H1 (cell line): ENCODE results near the gene FAM120A. TPM values are rescaled to one million over a fixed set of nuclear protein-coding genes. Genes with fewer than 3 reads are reported as not detected.

Experiments
- BACH1 ChIP-seq: IDR thresholded peaks from 2 replicates; pipeline ENCODE4 v1.6.1; 2012; ENCODE audit warnings: low read length, improper control_type of control experiment
- HDAC2 ChIP-seq, 2 experiments: fragments of 300-600 bp in 1 of 2; sonication (generic) in 1 of 2; IDR thresholded peaks; 2 replicates each; pipeline ENCODE4 v1.6.1; 2011 to 2012; ENCODE audit warnings: low read depth in 2 of 2, low read length in 2 of 2, mild to moderate bottlenecking in 2 of 2, moderate library complexity in 2 of 2, borderline replicate concordance in 1 of 2, inconsistent platforms in 1 of 2
- KDM5A ChIP-seq: fragments of 200-600 bp; IDR thresholded peaks from 2 replicates; pipeline ENCODE4 v1.7.1; 2012; ENCODE audit warnings: mild to moderate bottlenecking, low read length, inconsistent platforms, mixed read lengths
- MAX ChIP-seq: IDR thresholded peaks from 2 replicates; pipeline ENCODE4 v1.6.1; 2012; ENCODE audit warnings: inconsistent platforms
- RFX5 ChIP-seq: IDR thresholded peaks from 2 replicates; pipeline ENCODE4 v1.6.1; 2011; ENCODE audit warnings: low read depth, low read length, improper control_type of control experiment, borderline replicate concordance
- polyA plus RNA-seq, 7 experiments: library from polyadenylated mRNA; depleted of rRNA in 3 of 7; stranded (reverse) in 5 of 7; unstranded in 2 of 7; fragments of >200 nt in 5 of 7; fragments of 200-250 nt in 2 of 7; gene quantifications; 1 replicate in 5 of 7; 2 replicates in 1 of 7; 4 replicates in 1 of 7; pipeline versions ENCODE4 v1.2.1 to v1.2.3, GENCODE V29; 2011 to 2013; ENCODE audit warnings: missing spikeins in 2 of 7, mixed read lengths in 2 of 7
- total RNA-seq: library from RNA; stranded (reverse); fragmentation: NEBNext Ultra II Directional; extraction: Animal tissue kit (Norgen Biotek cat#: 25700); gene quantifications from 2 replicates; pipeline ENCODE4 v1.2.1, GENCODE V29; 2021

Gene FAM120A
- total and polyA plus RNA-seq, 2 of the 8 experiments (the other 6 are each of a cell fraction or from before 2014, with no cell fraction given), result 24.9 to 54.7 TPM

- no peak for TF ChIP-seq BACH1
- no peak for TF ChIP-seq RFX5
- no peak for TF ChIP-seq KDM5A
- no peak for TF ChIP-seq MAX
- TF ChIP-seq HDAC2 (IDR thresholded peaks at IDR 0.05; ENCODE audit: borderline replicate concordance in 1 of 2, low read depth in 2 of 2, low read length in 2 of 2), result no peak
Measured at GRCh38 chr9:93505541-93506132, 54.2 kb downstream of the FAM120A start (continued).
